Measurements from ENCODE around the gene RUVBL2.
A peak's percentile ranks its signal among the peaks of the same experiment; 100 is the strongest.

The RUVBL2 gene

DNA sequence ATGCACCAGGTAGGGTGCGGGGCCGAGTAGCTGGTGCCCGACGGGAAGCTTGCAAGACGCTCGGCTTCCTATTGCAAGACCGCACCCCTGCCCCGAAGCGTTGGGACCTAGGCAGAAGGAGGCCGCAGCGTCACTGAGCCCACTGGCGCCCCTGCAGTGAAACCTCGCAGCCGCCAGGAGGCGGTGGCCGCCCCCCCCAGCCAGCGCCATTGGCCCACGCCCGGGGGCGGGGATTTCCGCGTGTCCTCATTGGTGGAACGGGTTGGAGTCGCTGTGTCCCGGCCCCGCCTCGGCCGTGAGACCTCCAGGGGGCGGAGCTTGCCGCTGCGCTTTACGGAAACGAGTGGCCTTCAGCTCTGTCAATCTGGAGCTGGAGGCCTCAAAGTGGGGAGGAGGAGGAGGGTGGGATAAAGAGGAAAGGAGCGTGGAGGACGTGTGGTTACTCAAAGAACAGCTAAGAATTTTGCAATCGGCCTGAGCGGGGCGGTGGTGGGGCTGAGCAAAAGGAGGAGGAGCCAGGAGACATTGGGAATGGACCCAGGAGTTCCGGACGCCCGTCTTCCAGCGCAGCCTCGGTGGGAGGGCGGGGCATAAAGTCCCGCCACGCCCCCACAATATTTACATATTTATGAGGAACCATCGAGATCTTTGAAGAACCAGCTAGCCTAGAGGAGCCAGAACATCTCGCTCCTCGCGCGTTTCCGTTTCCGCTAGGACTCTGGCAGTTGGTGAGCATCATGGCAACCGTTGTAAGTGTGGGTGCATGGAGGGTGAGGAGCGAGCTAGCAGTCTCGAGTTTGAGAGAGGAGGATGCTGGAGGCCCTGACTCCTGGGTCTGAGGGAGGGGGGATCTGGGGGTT, at the start of gene RUVBL2, which contains the start of gene GYS1:
RUVBL2 (plus strand) TSS at position 713 of the 860 bp plus-strand sequence; CDS start at position 738, 25 bp downstream.
GYS1 (minus strand) TSS at position 135 of the 860 bp plus-strand sequence. CDS start 197 bp downstream, outside the sequence.
- H3K4me1 Mint-ChIP-seq = peaks cover 45% of the 10 kb centered on the region
- DNase-seq (ENCODE audit: low spot score in 2 of 2) (peak; percentile 96 to 99), ATAC-seq (replicated peaks; ENCODE audit: extremely low read depth, poor library complexity, severe bottlenecking) (peak; percentile 94)
- no peaks in the 10 kb centered on the region for H3K27me3 Mint-ChIP-seq
- peak within 1 kb of the TSS; percentile 87 for H3K27ac Mint-ChIP-seq (ENCODE audit: low read depth)
- no peaks in the 10 kb centered on the region for H3K9me3 Mint-ChIP-seq
- H3K36me3 Mint-ChIP-seq (ENCODE audit: insufficient read depth) = peaks cover 21% of the 10 kb centered on the region
- peak within 1 kb of the TSS; percentile 87 for H3K4me3 Mint-ChIP-seq

DNA sequence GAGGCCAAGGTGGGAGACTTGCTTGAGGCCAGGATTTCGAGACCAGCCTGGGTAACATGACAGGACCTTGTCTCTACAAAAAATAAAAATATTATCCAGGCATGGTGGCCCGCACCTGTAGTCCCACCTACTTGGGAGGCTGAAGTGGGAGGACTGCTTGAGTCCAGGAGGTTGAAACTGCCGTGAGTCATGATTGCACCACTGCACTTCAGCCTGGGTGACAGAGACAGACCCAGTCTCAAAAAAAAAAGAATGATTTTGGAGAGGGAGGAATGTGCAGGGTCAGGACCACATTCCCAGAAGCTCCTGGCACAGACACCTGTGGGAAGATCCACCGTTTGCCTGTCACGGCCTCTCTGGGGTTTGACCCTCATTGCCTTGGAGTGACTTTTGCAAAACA, 48.3 kb upstream of the RUVBL2 start:
- no peaks in the 10 kb centered on the region for H3K9me3 Mint-ChIP-seq
- no peak for DNase-seq (ENCODE audit: low spot score in 2 of 2)
- no peak overlapping the region for H3K4me3 Mint-ChIP-seq
- H3K27ac Mint-ChIP-seq (ENCODE audit: low read depth) = no peak overlapping the region
- ATAC-seq (replicated peaks; ENCODE audit: extremely low read depth, poor library complexity, severe bottlenecking) = no peak
- H3K27me3 Mint-ChIP-seq = no peaks in the 10 kb centered on the region
- no peaks in the 10 kb centered on the region for H3K36me3 Mint-ChIP-seq (ENCODE audit: insufficient read depth)
- H3K4me1 Mint-ChIP-seq = no peaks in the 10 kb centered on the region

DNA sequence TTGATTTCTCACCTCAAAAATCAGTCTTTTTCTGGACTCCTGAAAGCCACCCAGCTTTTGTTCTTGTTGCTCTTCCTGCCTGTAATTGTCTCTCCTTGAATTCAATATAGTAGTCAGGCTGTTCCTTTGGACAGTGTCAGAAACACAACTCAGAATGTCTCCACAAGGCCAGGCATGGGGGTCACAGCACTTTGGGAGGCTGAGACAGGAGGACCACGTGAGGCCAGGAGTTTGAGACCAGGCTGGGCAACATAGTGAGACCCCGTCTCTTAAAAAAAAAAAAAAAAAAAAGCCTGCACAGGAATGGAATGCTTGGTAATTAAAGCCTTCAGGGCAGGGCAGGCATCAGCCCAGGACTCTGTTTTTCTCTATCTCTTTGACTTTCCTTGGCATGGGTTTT, 47.9 kb upstream of the RUVBL2 start:
- no peaks in the 10 kb centered on the region for H3K9me3 Mint-ChIP-seq
- no peaks in the 10 kb centered on the region for H3K4me1 Mint-ChIP-seq
- H3K36me3 Mint-ChIP-seq (ENCODE audit: insufficient read depth) = no peaks in the 10 kb centered on the region
- ATAC-seq (replicated peaks; ENCODE audit: extremely low read depth, poor library complexity, severe bottlenecking) (no peak), DNase-seq (ENCODE audit: low spot score in 2 of 2) (no peak)
- H3K27me3 Mint-ChIP-seq = no peaks in the 10 kb centered on the region
- no peak overlapping the region for H3K27ac Mint-ChIP-seq (ENCODE audit: low read depth)
- no peak overlapping the region for H3K4me3 Mint-ChIP-seq

DNA sequence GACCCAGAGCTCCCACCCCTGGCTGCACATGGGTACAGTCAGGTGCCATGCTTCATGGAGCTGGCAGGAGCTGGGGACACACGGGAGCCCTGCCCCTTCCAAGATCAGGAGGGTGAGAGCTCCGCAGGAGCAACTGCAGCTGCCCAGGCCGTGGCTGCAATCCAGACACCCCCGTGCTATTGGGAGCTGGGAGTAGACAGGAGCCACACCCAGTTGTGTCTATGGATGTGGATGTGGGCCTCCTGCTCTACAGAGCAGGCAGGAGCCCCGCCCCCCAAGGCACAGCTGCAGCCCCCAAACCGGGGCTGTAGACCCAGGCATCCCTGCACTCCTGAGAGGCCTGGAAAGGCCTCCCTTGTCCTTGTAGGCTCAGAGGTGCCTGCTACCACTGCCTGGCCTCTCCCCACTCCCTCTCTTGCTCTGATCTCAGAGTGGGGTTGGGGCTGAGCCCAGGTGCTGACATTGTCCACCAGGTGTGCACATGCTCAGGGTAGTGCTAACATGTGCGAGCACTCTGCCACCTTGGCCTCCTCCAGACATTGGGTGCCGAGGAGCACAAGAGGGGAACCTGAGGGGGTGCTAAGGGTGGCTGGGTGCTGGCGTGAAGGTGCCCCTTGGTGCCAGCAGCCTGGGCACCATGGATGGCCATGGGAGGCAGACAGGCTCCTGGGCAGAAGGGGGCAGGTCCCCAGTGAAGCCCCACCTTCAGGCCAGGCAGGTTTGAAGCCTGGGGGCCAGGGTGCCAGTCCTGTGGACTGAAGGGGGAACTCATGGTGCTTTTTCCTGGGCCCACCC, 47.0 kb upstream of the RUVBL2 start:
- Mint-ChIP-seq H3K27ac (ENCODE audit: low read depth) (no peak overlapping the region), H3K4me1 (no peaks in the 10 kb centered on the region), H3K27me3 (no peaks in the 10 kb centered on the region), H3K36me3 (ENCODE audit: insufficient read depth) (no peaks in the 10 kb centered on the region), H3K9me3 (no peaks in the 10 kb centered on the region), H3K4me3 (no peak overlapping the region)
- ATAC-seq (replicated peaks; ENCODE audit: extremely low read depth, poor library complexity, severe bottlenecking) = no peak
- DNase-seq (ENCODE audit: low spot score in 2 of 2) = no peak

DNA sequence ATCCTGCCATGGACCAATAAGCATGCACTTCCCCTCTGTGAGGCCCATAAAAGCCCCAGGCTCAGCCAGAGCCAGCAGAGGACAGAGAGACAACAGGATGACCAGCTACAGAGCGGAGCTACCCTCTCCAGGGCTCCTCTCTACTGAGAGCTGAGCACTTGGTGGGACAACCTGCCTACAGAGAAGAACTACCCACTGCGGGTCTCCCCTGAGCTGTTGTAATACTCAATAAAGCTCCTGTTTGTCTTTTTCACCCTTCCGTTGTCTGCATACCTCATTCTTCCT, 46.5 kb upstream of the RUVBL2 start:
- H3K27me3 Mint-ChIP-seq = no peaks in the 10 kb centered on the region
- DNase-seq (ENCODE audit: low spot score in 2 of 2) (no peak), ATAC-seq (replicated peaks; ENCODE audit: extremely low read depth, poor library complexity, severe bottlenecking) (no peak)
- H3K36me3 Mint-ChIP-seq (ENCODE audit: insufficient read depth) = no peaks in the 10 kb centered on the region
- no peak overlapping the region for H3K4me3 Mint-ChIP-seq
- H3K9me3 Mint-ChIP-seq = no peaks in the 10 kb centered on the region
- H3K27ac Mint-ChIP-seq (ENCODE audit: low read depth) = no peak overlapping the region
- no peaks in the 10 kb centered on the region for H3K4me1 Mint-ChIP-seq

DNA sequence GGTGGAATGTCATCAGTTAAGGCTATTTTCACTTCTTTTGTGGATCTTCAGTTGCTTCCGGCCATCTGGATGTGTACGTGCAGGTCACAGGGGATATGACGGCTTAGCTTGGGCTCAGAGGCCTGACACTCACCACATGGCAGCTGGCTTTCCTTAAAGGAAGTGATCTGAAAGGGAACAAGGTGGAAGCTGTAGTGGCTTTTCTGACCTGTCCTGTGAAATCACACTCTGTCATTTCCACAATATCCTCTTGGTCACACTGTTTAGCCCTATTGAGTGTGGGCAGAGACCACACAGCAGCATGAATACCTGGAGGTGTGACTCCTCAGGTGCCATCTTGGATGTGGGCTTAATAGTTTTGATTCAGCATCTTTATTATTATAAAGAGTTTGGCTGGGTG, 43.5 kb upstream of the RUVBL2 start:
- ATAC-seq (replicated peaks; ENCODE audit: extremely low read depth, poor library complexity, severe bottlenecking) (no peak), DNase-seq (ENCODE audit: low spot score in 2 of 2) (no peak)
- Mint-ChIP-seq H3K9me3 (no peaks in the 10 kb centered on the region), H3K4me1 (peaks cover under 1% of the 10 kb centered on the region), H3K27me3 (no peaks in the 10 kb centered on the region), H3K36me3 (ENCODE audit: insufficient read depth) (peaks cover 4% of the 10 kb centered on the region), H3K4me3 (no peak overlapping the region), H3K27ac (ENCODE audit: low read depth) (no peak overlapping the region)

DNA sequence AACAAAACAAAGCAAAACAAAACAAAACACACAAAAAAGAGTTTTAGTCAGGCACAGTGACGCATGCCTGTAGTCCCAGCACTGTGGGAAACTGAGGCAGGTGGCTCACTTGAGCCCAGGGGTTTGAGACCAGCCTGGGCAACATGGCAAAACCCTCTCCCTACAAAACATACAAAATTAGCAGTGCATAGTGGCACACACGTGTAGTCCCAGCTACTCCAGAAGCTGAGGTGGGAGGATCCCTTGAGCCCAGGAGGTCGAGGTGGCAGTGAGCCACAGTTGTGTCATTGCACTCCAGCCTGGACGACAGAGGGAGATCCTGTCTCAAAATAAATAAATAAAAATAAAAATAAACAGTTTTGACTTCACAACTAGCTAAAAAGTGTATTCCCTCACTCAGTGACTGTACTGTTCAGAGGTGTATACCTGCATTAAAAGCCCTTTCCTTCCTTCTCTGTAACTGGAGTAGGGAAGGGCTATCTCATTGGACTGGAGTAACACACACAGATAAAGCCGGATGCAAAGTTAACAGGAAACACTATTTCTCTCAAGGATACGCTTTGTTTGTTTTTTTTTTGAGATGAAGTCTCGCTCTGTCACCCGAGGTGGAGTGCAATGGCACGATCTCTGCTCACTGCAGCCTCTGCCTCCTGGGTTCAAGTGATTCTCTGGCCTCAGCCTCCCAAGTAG, 42.7 kb upstream of the RUVBL2 start:
- DNase-seq (ENCODE audit: low spot score in 2 of 2) (no peak), ATAC-seq (replicated peaks; ENCODE audit: extremely low read depth, poor library complexity, severe bottlenecking) (no peak)
- Mint-ChIP-seq H3K4me1 (peaks cover 8% of the 10 kb centered on the region), H3K27me3 (no peaks in the 10 kb centered on the region), H3K9me3 (no peaks in the 10 kb centered on the region), H3K4me3 (no peak overlapping the region), H3K27ac (ENCODE audit: low read depth) (no peak overlapping the region), H3K36me3 (ENCODE audit: insufficient read depth) (peaks cover 8% of the 10 kb centered on the region)

DNA sequence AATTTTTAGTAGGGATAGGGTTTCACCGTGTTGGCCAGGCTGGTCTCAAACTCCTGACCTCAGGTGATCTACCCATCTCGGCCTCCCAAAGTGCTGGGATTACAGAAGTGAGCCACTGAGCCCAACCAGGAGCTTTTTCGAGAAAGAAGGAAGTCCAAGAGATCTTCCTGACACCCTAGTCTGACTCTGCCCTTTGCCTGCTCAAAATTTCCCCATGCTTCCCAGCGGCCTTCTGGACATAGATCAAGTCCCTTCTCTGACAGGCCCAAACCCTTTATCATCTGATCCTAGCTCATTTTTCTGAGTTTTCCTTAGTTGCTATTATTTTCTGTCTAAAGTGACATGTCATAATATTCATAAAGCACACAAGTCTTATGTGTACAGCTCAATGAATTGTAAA, 40.5 kb upstream of the RUVBL2 start:
- Mint-ChIP-seq H3K27ac (ENCODE audit: low read depth) (no peak overlapping the region), H3K9me3 (no peaks in the 10 kb centered on the region), H3K4me3 (peak overlapping the region; percentile 86)

DNA sequence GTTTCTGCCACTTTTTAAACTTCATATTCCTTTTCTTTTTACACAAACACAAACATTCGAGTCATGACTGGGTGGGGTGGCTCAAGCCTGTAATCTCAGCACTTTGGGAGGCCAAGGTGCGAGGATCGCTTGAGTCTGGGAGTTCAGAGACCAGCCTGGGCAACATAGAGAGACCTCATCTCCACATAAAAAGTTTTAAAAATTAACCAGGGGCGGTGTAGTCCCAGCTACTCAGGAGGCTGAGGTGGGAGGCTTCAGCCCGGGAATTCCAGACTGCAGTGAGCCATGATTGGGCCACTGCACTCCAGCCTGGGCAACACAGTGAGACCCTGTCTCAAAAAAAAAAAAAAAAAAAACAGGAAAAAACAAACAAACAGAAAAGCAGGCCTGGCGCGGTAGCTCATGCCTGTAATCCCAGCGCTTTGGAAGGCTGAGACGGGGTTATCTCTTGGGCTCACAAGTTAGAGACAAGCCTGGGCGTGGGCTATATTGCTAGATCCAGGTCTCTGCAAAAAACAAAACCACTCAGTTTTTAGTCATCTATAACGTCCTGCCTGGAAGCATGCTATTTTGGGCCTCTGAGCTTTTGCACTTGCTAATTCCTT, 39.6 kb upstream of the RUVBL2 start:
- no peak for DNase-seq (ENCODE audit: low spot score in 2 of 2)
- H3K4me1 Mint-ChIP-seq = peaks cover 18% of the 10 kb centered on the region
- no peak for ATAC-seq (replicated peaks; ENCODE audit: extremely low read depth, poor library complexity, severe bottlenecking)
- H3K27ac Mint-ChIP-seq (ENCODE audit: low read depth) = peak overlapping the region; percentile 86
- H3K27me3 Mint-ChIP-seq = no peaks in the 10 kb centered on the region
- no peaks in the 10 kb centered on the region for H3K9me3 Mint-ChIP-seq
- peak overlapping the region; percentile 86 for H3K4me3 Mint-ChIP-seq
- H3K36me3 Mint-ChIP-seq (ENCODE audit: insufficient read depth) = peaks cover 21% of the 10 kb centered on the region

More for the DNA sequence above, 40.5 kb upstream of the RUVBL2 start:
- H3K4me1 Mint-ChIP-seq = peaks cover 18% of the 10 kb centered on the region
- no peaks in the 10 kb centered on the region for H3K27me3 Mint-ChIP-seq
- H3K36me3 Mint-ChIP-seq (ENCODE audit: insufficient read depth) = peaks cover 18% of the 10 kb centered on the region
- DNase-seq (ENCODE audit: low spot score in 2 of 2) = no peak
- ATAC-seq (replicated peaks; ENCODE audit: extremely low read depth, poor library complexity, severe bottlenecking) = no peak

DNA sequence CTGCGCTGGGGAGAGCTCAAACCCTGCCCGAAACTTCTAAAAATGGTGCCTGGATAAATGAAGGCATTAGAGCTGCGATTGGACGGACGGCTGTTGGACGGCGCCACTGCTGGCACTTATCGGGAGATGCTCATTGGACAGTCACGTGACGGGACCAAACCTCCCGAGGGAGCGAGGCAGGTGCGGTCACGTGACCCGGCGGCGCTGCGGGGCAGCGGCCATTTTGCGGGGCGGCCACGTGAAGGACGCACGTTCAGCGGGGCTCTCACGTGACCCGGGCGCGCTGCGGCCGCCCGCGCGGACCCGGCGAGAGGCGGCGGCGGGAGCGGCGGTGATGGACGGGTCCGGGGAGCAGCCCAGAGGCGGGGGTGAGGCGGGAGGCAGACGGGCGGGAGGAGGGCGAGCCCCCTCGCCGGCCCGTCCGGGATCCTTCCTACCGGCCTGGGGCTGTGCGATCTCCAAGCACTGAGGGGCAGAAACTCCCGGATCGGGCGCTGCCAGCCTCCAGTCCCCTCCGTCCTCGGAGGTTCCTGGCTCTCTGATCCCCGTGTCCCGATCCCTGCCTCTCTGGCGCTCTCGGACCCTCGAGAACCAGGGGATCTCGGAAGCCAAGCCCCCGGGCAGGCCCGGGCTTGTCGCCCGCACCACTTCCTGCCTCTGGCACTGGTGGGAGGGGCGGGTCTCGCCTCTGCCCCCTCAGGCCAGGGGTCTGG, 38.9 kb upstream of the RUVBL2 start, which contains the start of gene BAX:
BAX (plus strand) TSS at position 281 of the 713 bp plus-strand sequence; CDS start at position 335, 54 bp downstream.
- Mint-ChIP-seq H3K4me1 (peaks cover 18% of the 10 kb centered on the region), H3K9me3 (no peaks in the 10 kb centered on the region), H3K27ac (ENCODE audit: low read depth) (peak within 1 kb of the TSS; percentile 86), H3K36me3 (ENCODE audit: insufficient read depth) (peaks cover 21% of the 10 kb centered on the region), H3K4me3 (peak within 1 kb of the TSS; percentile 86), H3K27me3 (no peaks in the 10 kb centered on the region)
- DNase-seq (ENCODE audit: low spot score in 2 of 2) = peak; percentile 55 to 67
- peak; percentile 85 for ATAC-seq (replicated peaks; ENCODE audit: extremely low read depth, poor library complexity, severe bottlenecking)

DNA sequence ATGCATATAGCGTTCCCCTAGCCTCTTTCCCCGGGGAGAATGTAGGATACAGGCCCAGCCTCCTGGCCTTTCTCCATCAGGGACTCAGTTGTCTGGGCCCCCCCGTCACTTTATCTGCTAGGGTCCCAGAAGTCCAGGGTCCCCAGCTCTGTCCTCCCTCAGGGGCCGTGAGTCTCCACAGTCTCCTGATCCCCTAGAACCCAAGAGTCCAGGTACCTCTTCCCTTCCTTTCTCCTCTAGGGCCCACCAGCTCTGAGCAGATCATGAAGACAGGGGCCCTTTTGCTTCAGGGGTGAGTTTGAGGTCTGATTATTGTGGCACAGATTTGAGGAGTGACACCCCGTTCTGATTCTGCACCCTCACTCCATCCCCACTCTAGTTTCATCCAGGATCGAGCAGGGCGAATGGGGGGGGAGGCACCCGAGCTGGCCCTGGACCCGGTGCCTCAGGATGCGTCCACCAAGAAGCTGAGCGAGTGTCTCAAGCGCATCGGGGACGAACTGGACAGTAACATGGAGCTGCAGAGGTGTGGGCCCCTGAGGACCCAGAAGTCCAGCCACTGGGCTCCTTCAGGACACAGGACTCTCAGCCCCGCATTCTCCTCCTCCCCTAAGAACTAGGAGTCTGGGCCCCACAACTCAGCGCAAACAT, 38.3 kb upstream of the RUVBL2 start:
- peak overlapping the region; percentile 82 for H3K27ac Mint-ChIP-seq (ENCODE audit: low read depth)
- H3K36me3 Mint-ChIP-seq (ENCODE audit: insufficient read depth) = peaks cover 21% of the 10 kb centered on the region
- H3K4me1 Mint-ChIP-seq = peaks cover 18% of the 10 kb centered on the region
- peak overlapping the region; percentile 86 for H3K4me3 Mint-ChIP-seq
- DNase-seq (ENCODE audit: low spot score in 2 of 2) = no peak
- ATAC-seq (replicated peaks; ENCODE audit: extremely low read depth, poor library complexity, severe bottlenecking) = no peak
- no peaks in the 10 kb centered on the region for H3K9me3 Mint-ChIP-seq
- no peaks in the 10 kb centered on the region for H3K27me3 Mint-ChIP-seq
